NCI-H1694 (cell line): ENCODE data around the gene EXOG.
"Not testable (repeated sequence)": the region's sequence is repeated elsewhere in the genome, so short reads cannot be mapped to it uniquely, and the experiment has no call there.

Experiments used
- DNase-seq: peaks from one replicate; lab custom pipeline; 2025; lab: John Stamatoyannopoulos, UW

Gene EXOG

GRCh38 chr3:38563886-38564270 is 67.7 kb downstream of the EXOG start:
- DNase-seq: no peak

DNA sequence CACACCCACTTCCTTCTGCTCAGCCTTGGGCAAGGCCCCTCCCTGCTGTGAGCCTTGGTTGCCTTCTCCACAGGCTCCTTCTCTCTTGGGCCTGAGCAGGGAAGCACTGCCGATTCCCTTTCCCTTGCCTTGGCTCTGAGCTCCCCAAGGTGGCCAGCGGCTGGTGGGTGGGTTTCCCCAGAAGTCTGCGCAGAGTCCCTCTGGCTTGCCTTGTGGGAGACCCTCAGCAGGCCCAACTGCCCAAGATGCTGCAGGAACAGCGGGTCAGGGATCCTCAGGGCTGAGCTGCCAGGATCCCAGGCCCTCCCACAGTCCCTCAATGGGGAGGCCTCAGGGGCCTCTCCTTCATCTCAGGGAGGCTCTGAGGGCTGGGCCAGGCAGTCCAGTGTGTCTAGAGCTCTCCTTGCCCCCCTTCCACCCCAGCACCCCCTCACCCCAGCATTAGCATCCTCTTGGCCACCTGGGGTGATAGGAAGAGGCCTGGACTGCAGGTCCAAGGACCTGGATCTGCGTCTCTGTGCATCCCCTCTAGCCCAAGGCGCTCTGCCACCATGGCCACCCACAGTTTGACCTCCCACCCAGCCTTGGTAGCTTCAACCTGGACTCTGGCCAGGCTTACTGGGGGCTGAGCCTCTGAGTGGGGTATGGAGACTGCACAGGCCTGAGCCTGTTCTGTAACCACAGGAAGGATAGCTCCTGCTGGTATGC is 68.6 kb downstream of the EXOG start:
- no peak for DNase-seq

DNA sequence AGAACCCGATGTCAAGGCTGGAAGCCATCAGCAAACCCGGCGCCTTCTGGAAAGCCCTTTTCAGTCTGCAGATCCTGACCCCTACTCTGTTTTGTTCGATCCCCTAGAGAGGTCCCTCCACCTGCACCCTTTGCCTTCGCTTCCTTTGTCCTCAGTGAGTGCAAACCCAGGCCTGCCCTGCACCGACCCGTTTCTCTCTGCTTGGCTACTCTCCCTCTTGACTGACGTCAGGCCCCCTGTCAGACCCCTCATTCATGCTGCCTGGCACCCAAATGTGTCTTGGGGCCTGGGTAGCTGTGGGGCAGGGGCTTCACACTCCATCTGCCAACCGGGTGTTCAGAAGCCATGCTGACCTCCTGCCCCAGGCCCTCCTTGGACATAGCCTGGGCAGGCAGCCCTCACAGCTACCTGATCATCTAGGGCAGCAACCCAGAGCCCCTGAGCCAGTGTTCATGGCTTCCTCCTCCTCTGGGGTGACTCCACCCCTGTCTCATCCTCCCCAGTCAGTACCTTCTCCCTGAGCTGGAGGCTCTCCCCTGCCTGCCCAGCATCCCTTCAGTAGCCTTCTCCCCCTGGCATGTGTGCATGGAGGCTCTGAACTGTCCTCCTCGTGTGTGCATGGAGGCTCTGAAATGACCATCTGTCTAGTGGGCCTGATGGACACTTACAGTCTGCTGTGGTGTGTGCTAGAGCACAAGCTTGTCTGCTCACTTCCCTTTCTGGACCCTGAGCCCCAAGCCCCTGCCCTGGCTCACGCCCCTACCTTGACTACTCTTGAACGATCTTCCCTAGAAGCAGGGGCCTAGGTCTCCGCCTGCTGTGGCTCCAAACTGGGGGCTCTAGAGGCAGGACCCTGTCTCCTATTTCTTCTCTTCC is 69.4 kb downstream of the EXOG start:
- DNase-seq: no peak

DNA sequence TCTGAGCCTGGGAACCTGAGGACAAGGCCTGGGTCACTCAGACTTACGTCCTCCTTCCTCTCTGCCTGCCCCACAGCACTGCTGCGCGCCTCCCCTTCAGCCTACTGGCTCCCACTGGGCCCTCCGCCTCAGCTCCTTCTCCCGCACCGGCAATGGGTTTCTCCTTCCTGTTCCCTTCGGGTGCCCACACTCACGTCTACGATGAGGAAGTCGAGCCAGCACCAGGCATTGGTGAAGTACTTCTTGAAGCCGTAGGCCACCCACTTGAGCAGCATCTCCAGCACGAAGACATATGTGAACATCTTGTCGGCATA is 70.0 kb downstream of the EXOG start:
- no peak for DNase-seq

DNA sequence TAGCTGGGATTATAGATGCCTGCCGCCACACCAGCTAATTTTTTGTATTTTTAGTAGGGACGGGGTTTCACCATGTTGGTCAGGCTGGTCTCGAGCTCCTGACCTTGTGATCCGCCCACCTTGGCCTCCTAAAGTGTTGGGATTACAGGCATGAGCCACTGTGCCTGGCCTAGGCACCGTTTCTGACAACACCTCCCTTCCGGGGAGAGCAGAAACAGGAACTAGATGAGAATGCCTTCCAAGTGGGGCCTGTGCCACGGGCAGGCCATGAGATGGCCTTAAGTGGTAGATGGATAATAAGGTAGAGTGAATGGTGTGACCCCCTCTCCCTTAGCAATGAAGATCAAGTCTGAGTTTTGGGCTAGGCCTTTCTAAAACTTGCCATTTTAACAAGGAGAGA is 70.7 kb downstream of the EXOG start:
- DNase-seq: not testable (repeated sequence)

DNA sequence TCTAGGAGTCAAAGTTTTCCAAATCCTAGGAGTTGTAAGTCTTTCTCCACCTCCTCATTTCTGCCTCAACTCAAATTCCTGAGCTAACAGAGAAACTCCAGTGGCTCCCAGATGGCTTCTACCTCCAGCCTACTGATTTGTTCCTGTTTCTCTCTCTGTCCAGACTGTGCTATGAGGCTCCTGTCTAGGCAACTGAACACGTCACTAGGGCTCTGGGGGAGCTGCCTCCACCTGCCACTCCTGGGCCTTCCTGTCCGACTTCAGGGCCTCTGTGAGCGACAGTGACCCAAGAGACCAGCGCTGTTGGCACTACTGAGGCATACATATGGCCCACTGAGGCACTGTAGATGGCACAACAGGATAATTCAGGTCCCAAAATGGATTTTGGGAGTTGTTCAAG is 71.4 kb downstream of the EXOG start:
- DNase-seq: no peak

- no peak for DNase-seq
Observed at GRCh38 chr3:38573111-38573510, 77.0 kb downstream of the EXOG start.

DNA sequence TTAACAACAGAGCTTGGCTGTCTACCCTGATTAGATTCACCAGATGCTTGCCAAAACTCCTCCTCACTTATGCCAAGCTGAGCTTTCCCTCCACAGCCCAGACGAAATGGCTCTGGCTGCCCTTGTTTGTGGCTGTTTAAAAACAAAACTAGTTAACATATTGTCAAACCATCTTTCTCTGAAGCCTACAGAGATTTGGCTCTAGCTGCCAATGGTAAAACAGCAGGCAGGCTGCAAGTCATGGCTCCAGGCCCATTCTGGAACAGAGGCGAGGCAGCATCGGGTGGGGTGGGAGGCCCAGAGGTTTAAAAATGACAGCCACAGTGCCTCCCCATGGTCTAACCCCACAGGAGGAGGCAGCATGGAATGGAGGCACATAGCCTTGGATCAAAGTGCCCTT is 77.4 kb downstream of the EXOG start:
- DNase-seq: peak; percentile 67

DNA sequence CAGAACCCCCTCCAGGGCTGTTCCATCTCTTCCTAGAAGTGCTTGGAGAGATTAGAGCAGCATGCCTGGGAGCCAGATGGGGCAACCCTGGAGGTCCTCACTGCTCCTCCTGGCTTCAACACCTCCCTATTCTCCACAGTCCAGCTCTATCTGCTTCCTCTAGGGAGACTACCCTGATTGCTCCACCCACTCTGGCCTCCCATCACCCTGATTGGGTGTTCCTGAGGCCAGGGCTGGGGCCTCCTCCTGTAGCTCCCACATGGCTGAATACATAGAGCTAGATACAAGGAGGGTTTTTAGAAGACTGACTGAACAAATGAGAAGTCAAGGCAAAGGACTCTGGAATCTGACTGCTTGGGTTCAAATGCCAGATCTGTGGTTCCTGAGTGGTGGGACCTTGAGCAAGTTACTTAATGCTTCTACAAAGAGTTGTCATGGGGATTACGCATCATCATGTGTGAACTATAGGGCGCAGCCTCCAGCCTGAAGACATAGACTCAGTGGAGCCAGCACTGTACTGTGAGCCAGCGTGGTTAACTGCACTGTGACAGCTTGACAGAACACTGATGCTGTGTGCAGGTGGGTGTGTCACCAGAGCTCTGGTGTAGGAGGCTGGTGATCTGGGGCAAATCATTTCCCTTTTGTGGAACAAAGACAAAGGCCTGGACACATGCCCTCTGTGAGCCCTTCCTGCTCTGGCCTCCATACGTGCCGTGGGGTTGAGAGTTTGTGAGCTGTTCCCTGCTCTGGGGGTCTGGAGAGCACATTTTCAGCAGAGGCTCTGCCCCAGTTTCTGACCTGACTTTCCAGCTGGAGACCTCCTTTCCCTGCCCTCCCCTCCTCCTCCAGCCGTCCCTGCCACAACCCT is 78.5 kb downstream of the EXOG start:
- DNase-seq: peak; percentile 45

GRCh38 chr3:38575279-38575843 is 79.2 kb downstream of the EXOG start:
- DNase-seq: no peak
